ENCODE measurements around the gene ETV3.
A peak's percentile ranks its signal among the peaks of the same experiment; 100 is the strongest.

ETV3 gene

DNA sequence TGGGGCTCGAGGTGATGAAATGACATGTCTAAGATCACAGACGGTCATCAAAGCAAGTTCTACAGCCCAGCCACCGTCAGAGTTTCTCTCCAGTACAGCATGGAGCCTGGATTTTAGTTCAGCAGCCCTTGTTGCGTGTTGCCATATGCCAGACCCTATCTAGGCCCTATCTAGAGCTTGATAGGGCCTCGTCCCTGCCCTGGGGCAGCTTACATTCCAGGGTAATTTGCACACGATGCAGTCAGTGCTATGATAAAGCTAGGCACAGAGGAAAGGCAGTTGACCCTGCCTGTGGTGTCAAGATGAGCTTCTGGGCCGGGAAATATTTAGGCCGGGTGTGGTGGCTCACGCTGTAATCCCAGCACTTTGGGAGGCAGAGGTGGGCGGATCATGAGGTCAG, 57.5 kb downstream of the ETV3 start:
- Histone ChIP-seq H3K4me1 (ENCODE audit: low read length) (peaks cover 10% of the 10 kb centered on the region), H3K9ac (ENCODE audit: low read length) (no peak overlapping the region), H3K9me3 (ENCODE audit: insufficient read depth, low read length) (no peaks in the 10 kb centered on the region), H4K20me1 (ENCODE audit: insufficient read depth, low read length) (no peaks in the 10 kb centered on the region), H3K79me2 (ENCODE audit: low read length) (no peaks in the 10 kb centered on the region), H3K27ac (ENCODE audit: low read length) (no peak overlapping the region), H2AFZ (ENCODE audit: low read depth, low read length) (no peak overlapping the region), H3K4me3 (ENCODE audit: low read length) (no peak overlapping the region), H3K36me3 (replicated peaks; ENCODE audit: low read depth, low read length) (no peaks in the 10 kb centered on the region), H3K4me2 (ENCODE audit: low read length) (no peak overlapping the region), H3K27me3 (ENCODE audit: low read depth, low read length) (peaks cover 25% of the 10 kb centered on the region; the same call in 1 of the 2 replicates)
- TF ChIP-seq EZH2phosphoT487 (IDR thresholded peaks at IDR 0.05; ENCODE audit: low read depth) (no peak), CTCF (IDR thresholded peaks at IDR 0.05; ENCODE audit: low read depth, low read length) (no peak)

GRCh38 chr1:157077394-157077793, 60.8 kb downstream of the ETV3 start:
- peaks cover 19% of the 10 kb centered on the region; the same call in 1 of the 2 replicates for H3K27me3 ChIP-seq (ENCODE audit: low read depth, low read length)
- no peaks in the 10 kb centered on the region for H3K79me2 ChIP-seq (ENCODE audit: low read length)
- no peak overlapping the region for H3K4me2 ChIP-seq (ENCODE audit: low read length)
- H3K27ac ChIP-seq (ENCODE audit: low read length), result no peak overlapping the region
- TF ChIP-seq EZH2phosphoT487 (IDR thresholded peaks at IDR 0.05; ENCODE audit: low read depth) (no peak), CTCF (IDR thresholded peaks at IDR 0.05; ENCODE audit: low read depth, low read length) (no peak)
- no peaks in the 10 kb centered on the region for H3K9me3 ChIP-seq (ENCODE audit: insufficient read depth, low read length)
- H3K4me1 ChIP-seq (ENCODE audit: low read length), result peaks cover 10% of the 10 kb centered on the region
- H3K4me3 ChIP-seq (ENCODE audit: low read length), result no peak overlapping the region
- no peaks in the 10 kb centered on the region for H4K20me1 ChIP-seq (ENCODE audit: insufficient read depth, low read length)
- no peaks in the 10 kb centered on the region for H3K36me3 ChIP-seq (replicated peaks; ENCODE audit: low read depth, low read length)
- no peak overlapping the region for H2AFZ ChIP-seq (ENCODE audit: low read depth, low read length)
- H3K9ac ChIP-seq (ENCODE audit: low read length), result no peak overlapping the region

- Histone ChIP-seq H3K27me3 (ENCODE audit: low read depth, low read length) (peaks cover 36% of the 10 kb centered on the region), H2AFZ (ENCODE audit: low read depth, low read length) (peak overlapping the region; percentile 88), H4K20me1 (ENCODE audit: insufficient read depth, low read length) (no peaks in the 10 kb centered on the region), H3K27ac (ENCODE audit: low read length) (no peak overlapping the region), H3K4me1 (ENCODE audit: low read length) (peaks cover 7% of the 10 kb centered on the region), H3K9ac (ENCODE audit: low read length) (no peak overlapping the region), H3K79me2 (ENCODE audit: low read length) (no peaks in the 10 kb centered on the region), H3K4me2 (ENCODE audit: low read length) (peak overlapping the region; percentile 61), H3K36me3 (replicated peaks; ENCODE audit: low read depth, low read length) (no peaks in the 10 kb centered on the region), H3K9me3 (ENCODE audit: insufficient read depth, low read length) (no peaks in the 10 kb centered on the region), H3K4me3 (ENCODE audit: low read length) (peak overlapping the region; percentile 68)
- TF ChIP-seq EZH2phosphoT487 (IDR thresholded peaks at IDR 0.05; ENCODE audit: low read depth), result no peak
- TF ChIP-seq CTCF (IDR thresholded peaks at IDR 0.05; ENCODE audit: low read depth, low read length), result peak; percentile 66
Observed at GRCh38 chr1:157073944-157074685, 64.1 kb downstream of the ETV3 start.
